ENCODE results near the gene MUCL3.
"Not testable (repeated sequence)": the region's sequence is repeated elsewhere in the genome, so short reads cannot be mapped to it uniquely, and the experiment has no call there.

Gene MUCL3

GRCh38 chr6:30981942-30982772 lies 41.4 kb downstream of the MUCL3 start:
- no peak for DNase-seq

- no peak for DNase-seq
Measured at GRCh38 chr6:30983439-30983838, 42.7 kb downstream of the MUCL3 start, which contains the start of gene MUC21. MUC21 (plus strand) TSS chr6:30983718; CDS start chr6:30983959, 241 bp downstream.

- DNase-seq = peak; percentile 22
Measured at GRCh38 chr6:30985490-30985889, 44.7 kb downstream of the MUCL3 start.

GRCh38 chr6:30987304-30987703 lies 46.5 kb downstream of the MUCL3 start:
- DNase-seq = no peak

GRCh38 chr6:30988209-30988825 lies 47.5 kb downstream of the MUCL3 start:
- no peak for DNase-seq

- DNase-seq = peak; percentile 32
Measured at GRCh38 chr6:30990422-30991086, 49.8 kb downstream of the MUCL3 start.

GRCh38 chr6:30991891-30992290 lies 51.1 kb downstream of the MUCL3 start:
- no peak for DNase-seq

- DNase-seq = no peak
Measured at GRCh38 chr6:30997301-30997700, 56.5 kb downstream of the MUCL3 start.

GRCh38 chr6:30998785-30999184 lies 58.0 kb downstream of the MUCL3 start:
- DNase-seq = no peak

GRCh38 chr6:31000067-31000860 lies 59.5 kb downstream of the MUCL3 start:
- not testable (repeated sequence) for DNase-seq

GRCh38 chr6:31001281-31001888 lies 60.6 kb downstream of the MUCL3 start:
- DNase-seq = no peak

- no peak for DNase-seq
Measured at GRCh38 chr6:31002471-31002870, 61.7 kb downstream of the MUCL3 start.

All from activated CD4-positive, alpha-beta T cell treated with anti-CD3 and anti-CD28 coated beads for 48 hours (primary cell).